ENCODE measurements around the gene SLC39A11.

The SLC39A11 gene

DNA sequence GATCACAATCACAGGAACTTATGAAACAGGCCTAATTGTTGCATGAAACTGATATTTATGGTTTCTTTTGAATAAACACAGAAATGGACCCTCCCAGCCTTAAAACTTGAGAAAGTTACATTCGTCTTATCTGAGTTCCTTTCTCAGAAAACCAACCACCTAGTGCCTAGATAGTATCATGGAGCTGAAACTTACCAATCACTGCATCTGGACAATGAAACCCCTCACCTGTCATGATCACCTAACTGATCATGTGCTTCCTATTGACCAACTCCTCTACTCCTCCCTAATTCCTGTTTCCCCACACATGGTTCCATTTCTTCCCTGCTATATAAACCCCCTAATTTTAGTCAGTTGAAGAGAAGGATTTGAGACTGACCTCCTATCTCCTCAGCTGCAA is 216.1 kb downstream of the SLC39A11 start:
- no peak for DNase-seq (ENCODE audit: low read depth, low spot score)

DNA sequence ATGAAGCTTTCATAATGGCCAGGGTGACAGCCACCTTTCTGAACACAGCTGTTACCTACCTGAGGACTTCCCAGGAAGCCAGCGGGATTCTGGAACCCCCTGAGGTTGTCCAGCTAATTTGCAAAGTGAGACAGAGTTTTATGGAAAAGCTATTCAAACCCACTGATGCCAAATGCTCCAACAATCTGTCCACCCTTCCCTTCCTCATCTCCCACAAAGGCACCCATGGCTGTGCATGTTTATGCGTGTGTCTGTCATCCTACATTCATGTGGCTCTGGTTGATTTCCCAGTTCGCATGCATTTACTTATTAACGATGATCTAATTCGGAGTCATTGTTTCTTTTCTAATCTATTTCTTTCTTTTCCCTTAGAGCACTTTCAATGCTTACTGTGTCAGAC is 217.1 kb downstream of the SLC39A11 start:
- DNase-seq (ENCODE audit: low read depth, low spot score), result no peak

DNA sequence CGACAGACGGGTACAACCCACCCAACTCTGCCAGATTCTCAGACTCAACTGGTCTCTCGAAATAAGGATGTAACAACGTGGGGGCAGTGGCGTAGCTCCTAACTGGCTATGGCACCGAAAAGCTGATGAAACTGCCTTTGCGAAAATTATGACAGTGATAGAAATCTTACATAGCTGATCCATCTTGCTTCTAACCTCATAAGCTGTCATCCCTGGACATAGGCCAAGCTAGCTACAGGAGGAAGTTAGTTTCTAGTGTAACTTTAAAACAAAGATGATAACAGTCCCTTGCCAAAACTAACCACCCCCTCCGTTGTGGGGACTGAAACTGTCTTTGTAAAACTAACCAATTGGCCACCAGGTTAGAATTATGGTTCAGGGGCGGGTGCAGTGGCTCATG is 220.1 kb downstream of the SLC39A11 start:
- no peak for DNase-seq (ENCODE audit: low read depth, low spot score)

DNA sequence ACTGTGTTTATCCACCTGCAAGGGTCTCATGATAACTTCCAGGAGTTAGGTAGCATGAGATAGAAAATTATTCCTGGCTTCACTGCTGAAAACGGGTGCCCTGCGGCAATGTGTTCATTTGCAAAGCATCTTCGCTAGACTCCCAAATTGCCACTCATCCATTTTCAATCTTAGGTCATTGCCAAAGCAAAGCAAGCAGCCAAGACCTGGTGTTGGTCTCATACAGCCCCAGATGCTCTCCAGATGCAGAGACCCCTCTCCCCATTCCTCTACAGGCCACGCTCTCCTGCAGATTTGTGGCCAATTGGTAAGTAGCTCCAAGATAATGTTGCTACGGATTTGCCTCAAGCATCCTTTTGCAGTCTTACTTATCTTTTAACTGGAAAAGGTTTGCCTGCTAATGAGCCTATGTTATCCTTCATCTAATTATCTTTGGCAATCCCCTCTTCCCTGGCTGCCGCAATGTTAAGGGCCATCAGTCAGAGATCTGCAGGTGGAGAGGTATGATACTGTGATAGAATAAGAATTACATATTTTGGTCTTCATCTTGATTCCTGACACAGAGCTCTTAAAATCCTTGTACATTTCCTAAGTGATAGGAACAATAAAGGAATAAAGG is 222.0 kb downstream of the SLC39A11 start:
- DNase-seq (ENCODE audit: low read depth, low spot score), result no peak

DNA sequence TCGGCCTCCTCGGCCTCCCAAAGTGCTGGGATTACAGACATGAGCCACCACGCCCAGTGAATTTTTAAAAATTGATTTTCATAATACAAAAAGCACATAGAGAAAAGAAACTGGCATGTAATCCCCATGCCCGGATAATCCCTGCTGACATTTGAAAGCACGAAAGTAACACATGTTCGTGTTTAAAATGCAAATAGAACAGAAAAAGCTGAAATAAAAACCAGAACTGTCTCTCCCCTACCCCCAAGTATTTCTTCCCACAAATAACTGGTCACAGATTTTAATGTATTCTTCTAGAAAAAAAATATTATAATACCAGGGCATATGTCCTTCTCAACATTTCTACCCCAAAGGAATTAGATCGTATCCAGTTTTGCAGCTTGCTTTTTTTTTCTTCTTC is 222.9 kb downstream of the SLC39A11 start:
- DNase-seq (ENCODE audit: low read depth, low spot score), result no peak

DNA sequence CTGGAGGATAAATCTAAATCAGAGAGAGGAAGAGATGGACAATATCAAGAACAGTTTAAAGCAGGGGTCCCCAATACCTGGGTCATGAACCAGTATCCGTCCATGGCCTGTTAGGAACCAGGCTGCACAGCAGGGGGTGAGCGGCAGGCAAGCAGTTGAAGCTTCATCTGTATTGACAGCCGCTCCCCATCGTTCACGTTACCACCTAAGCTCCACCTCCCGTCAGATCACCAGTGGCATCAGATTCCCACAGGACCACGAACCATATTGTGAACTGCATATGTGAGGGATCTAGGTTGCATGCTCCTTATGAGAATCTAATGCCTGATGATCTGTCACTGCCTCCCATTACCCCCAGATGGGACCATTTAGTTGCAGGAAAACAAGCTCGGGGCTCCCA is 226.5 kb downstream of the SLC39A11 start:
- DNase-seq (ENCODE audit: low read depth, low spot score), result no peak

DNA sequence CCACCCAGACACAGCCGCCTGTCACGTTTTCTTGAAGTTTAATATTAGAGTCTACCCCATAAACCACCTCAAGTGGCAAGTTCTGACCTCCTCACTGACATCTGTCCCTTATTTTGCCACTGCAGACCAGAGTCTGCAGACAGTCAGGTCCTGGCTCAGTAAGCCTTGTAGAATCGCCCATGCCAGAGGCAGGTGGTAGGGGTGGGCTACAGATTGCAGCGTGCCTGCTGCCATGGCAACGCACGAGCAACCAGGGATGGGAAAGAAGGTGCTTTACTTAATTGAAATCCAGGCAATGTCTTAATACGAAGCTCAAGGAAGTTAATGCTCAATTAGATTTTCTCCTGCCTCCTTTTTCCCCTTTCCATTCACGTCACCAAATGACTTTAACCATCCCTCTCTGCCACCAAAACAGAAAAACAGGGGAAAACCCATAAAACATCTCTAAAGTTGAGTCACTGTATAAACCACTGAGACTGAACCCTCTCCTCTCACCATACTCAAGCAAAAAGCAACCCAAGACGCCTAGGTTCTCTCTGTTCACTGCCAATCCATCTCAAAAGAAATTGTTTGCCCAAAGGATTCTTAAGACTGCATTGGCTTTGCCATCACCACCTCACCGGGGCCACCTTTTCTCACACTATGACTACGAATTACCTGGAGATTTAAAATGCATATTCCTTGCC is 228.8 kb downstream of the SLC39A11 start:
- DNase-seq (ENCODE audit: low read depth, low spot score), result no peak

DNA sequence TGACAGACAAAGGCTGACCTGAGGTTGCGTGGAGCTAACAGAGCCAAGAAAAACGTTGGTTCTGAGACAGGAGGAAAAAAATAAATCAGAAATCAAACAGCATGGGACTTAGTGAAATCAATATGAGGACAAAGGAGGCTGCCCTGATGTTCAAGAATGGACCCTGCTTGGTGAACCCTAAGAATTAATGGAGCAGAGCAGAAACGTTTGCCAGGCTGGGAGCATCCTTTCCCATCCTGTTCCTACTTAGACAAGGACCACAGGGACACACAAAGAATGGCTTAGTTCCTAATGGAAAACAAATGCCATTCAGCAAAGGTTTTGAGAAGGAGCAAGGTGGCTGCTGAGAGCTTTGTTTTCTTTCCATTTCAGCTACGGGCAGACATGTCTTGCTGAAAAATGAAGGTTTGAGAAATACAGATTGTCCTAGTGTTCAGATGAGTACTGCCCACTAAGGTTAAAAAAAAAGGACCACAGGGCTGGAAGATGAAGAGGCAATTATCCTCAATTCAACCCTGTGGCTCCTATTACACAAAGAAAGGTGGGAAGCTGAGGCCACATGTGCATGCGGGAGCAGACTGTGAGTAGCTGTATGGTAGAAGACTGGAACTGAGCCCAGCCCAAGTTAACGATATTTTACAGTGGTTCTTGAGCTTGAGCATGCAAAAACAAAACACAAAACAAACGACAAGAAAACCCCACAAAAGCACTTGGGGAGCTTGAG is 230.1 kb downstream of the SLC39A11 start:
- no peak for DNase-seq (ENCODE audit: low read depth, low spot score)

DNA sequence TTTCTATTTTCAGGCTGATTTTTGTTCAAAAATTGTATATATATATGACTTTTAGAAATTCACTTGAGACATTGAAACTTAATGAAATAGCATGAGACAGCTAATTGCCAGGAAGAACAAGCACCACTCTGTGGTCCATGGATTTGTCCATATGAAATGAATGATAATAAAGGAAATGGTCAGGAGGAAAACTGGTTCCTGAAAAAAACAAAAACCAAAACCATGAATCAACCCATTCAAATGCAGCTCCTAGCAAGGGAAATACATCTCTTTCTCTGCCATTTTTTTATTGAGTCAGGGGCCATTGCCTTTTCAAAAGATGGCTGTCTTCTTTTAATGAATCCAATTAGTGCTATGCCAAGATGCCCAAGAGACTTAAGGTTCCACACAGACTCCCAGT is 230.7 kb downstream of the SLC39A11 start:
- DNase-seq (ENCODE audit: low read depth, low spot score), result no peak

DNA sequence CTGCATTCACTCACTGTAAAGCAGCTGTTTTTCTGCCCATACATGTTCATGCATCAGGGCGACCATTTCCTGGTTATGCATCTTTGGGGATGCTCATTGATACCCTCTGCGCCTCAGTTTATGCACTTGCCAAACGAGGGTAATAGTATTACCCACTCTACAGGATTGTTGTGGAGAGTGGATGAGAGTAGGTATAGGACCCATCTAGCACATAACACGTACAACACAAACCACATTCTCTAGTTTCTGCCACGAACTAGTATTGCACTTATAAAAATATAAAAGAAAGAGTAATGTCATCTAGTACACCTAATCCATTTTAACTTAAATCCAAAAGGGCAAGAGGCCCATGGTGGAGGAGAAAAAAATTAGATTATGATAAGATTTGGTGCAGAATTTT is 231.7 kb downstream of the SLC39A11 start:
- DNase-seq (ENCODE audit: low read depth, low spot score), result no peak

DNA sequence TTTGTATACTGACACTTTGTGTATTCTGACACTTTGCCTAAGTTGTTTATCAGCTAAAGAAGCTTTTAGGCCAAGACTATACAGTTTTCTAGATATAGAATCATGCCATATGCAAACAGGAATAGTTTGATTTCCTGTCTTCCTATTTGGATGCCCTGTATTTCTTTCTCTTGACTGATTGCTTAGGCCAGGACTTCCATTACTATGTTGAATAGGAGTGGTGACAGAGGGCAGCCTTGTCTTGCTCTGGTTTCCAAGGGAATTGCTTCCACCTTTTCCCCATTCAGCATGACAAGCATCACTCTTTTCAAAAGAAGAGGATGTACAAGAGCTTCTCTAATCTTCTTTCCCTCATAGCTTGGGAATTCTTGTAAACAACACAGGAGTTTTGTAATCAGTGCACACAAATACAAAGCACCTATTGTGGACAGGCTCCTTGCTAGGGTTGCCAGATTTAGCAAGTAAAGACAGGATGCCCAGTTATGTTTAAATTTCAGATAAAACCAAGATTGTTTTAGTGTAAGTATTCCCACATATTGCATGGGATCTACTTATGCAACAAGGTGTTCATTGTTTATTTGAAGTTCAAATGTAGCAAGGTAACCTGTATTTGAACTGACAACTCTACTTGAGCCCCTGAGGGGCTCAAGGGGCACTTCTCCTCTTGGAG is 233.5 kb downstream of the SLC39A11 start:
- no peak for DNase-seq (ENCODE audit: low read depth, low spot score)

DNA sequence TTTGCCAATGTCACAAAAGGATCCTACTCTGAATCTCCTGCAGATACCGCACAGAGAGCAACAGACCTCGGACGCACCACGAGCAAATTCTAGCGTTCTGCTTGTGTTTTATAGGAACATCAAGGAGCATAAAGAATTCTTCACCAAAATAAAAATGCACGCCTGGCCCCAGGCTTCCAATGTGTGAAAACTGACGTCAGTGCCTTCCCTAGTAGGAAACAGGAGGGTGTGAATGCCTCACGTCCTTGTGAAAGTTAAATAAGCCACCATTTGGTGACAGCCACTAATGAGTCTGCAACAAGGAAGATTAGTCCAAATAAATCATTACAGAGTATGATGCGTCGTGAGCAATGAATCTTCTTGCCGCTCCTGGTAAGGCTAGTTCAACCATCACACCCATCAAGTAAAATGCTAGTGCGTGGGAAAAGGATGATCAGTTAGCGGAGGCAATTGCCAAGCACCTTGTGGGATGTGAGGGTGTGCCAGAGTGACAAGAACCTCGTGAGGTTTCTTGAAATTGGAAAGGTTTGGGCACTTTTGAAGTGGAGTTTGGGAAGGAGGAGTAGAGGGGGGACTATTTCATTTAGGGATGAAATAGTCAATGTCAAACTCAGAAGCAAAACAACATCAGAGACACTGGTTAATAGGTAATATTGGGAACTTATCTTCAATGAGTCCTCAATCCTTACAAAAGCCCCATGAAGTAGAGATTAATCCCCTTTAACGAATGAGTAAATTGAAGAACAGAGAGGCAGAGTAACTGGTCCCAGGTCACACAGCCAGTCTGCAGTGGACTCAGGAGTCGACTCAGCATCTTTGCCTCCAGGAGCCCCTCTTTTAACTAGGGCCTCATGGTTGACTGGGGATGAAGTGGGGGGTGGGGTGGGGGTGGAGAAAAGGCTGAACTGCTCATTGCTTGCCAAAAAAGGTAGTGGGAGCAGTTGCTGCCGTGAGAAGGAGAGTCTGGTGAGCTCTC is 238.8 kb downstream of the SLC39A11 start:
- DNase-seq (ENCODE audit: low read depth, low spot score), result no peak

DNA sequence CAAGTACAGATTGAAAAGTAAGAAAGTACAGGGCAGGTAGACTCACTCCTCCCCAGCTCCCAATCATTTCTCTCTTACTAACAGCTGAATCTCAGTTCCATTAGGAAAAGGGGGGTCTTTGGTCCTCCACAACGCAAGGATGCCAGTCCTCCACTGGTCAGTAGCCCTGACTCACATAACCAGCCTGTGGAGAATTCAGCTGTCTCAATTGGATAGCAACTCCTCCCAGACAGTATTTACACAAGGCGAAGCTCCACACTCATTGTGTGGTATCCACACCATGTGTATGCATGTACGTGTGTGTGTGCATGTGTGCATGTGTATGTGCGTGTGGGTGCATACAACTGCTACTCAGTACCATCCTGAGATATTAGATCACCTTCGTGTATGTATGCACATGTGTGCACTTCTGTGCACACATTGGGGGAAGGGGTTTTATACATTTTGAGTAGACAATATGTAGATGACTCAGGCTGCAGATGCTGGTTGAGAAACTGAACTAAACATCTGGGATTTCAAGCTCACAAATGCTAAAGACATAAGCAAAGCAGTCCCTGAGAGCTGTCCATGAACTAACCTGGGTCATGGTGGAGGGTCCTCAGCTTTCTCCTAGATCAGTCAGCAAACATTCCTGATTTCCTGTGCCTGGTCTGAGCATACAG is 240.1 kb downstream of the SLC39A11 start:
- DNase-seq (ENCODE audit: low read depth, low spot score), result no peak

DNA sequence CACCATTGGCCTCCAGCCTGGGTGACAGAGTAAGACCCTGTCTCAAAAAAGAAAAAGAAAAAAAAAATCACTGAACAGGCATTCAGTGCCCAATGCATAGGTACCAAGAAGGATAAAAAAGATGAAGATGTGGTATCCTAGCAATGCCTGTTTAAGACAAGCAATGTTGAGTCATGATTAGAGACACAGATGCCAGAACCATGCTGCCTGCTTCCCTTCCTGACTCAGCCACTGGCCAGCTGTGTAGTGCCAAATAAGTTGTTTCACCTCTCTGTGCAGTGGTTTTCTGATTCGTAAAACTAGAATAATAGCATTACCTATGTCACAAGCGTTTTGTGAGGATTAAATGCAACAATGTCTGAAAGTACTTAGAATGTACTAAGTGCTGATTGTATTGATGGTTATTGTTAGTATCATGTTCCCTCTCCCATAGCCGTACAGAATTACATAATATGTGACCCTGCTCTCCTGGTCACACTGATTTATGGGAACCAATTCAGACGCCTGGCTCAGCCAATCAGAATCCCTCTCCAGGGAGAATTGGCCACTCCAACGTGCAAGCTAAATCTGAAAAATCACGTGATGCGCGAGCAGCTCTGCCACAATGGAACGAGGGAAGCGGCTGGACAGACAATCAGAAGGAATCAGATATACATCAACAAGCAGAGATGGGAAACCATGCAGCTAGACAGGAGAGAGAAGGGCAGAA is 241.9 kb downstream of the SLC39A11 start:
- DNase-seq (ENCODE audit: low read depth, low spot score), result no peak

DNA sequence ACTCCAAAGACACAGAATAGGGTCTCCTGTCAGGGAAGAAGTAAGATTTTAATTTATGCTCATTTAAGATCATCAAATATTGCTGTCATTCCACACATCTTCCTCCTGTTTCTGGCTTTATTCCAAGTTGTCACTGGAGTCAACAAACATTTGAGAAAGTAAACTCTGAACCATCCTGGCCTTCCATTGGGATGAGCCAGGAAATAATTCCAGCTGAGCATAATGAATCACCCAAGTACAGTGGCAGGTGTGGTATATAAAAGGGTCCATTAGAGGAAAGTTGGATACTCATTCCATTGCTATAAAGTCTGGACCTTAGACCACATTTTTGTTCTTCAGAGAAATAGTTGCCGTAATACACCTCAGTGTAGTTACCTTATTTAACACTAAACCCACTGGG is 246.1 kb downstream of the SLC39A11 start:
- DNase-seq (ENCODE audit: low read depth, low spot score), result no peak

DNA sequence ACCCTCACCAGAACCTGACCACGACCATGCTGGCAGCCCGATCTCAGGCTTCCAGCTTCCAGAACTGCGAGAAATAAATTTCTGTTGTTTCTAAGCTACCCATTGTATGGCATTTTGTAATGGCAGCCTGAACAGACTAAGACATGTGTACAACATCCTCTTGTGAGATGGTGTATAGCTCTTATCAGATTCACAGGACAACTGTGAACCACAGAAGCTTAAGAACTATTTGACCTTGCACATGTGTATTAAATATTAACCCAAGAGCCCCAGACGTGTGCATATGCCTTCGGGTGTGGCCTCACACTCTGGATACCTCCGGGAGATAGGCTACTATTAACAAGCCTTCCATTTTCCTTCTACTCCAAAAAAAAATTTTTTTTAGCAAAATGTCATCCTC is 248.9 kb downstream of the SLC39A11 start:
- no peak for DNase-seq (ENCODE audit: low read depth, low spot score)

DNA sequence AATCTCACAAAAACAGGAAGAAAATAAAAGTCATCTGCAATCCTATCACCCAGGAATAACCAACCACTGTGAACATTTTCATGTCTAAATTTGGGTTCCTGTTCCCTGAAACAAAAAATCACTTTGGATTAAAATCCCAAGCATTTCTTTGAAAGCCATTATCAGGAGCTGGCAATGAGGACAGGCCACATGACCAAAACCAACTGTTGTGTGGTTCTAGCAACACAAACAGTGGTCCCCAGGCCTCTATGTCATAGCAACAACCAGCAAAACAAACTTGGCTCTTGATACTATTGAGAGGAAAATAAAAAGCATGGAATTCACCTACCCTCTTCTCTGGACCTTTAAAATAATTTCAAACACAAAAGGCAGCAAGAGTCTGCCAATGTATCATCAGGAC is 252.5 kb downstream of the SLC39A11 start:
- DNase-seq (ENCODE audit: low read depth, low spot score), result no peak

DNA sequence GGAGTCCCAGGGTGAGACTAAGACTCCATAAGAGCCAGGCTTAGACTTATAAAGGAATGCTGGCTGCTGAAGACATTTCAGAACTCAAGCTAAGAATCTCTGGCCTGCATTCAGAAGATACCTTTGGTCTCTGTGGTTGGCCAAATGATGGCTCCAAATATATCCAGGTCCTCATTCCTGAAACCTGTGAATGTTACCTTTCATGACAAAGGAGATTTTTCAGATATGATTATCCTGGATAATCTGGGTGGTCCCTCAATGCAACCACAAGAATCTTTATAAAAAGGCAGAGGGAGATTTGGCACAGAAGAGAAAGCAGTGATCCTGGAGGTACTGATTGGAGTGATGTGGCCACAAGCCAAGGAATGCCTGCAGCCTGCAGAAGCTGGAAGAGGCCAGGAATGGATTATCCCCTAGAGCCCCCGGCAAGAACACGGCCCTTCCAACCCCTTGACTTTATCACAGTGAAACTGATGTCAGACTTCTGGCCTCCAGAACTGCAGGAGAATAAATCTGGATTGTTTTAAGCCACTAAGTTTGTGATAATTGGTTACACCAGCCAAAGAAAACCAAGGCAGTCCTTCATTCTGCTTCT is 253.3 kb downstream of the SLC39A11 start:
- no peak for DNase-seq (ENCODE audit: low read depth, low spot score)

DNA sequence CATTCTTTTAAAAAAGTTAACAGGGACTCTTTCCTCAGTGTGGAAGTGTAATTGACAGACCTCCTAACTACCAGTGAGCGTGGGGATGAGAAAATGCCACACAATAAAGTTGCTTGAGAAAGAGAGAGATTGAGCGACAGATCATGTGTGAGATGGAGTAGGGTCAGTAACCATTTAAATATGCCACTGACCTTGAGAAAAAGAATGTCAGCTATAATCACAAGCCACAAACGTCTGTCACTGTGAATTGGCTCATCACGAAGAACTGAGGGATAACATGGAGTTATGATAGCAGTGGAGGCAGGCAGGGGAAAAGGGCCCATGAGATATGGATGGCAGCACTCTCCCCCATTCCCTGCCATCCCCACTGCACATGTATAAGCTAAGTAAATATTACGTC is 253.9 kb downstream of the SLC39A11 start:
- no peak for DNase-seq (ENCODE audit: low read depth, low spot score)

DNA sequence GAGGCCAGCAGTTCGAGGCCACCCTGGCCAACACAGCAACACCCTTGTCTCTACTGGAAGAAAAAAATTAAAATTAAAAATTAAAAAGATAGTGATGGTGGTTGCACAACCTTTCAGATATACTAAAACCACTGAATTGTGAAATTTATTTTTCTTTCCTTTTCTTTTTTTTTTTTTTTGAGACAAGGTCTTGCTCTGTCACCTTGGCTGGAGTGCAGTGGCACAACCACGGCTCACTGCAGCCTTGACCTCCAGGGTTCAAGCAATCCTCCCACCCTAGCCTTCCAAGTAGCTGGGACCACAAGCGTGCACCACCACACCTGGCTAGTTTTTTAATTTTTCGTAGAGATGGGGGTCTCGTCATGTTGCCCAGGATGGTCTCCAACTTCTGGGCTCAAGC is 254.4 kb downstream of the SLC39A11 start:
- DNase-seq (ENCODE audit: low read depth, low spot score), result no peak
